IMR-90 (cell line): ENCODE results near the gene BNIP3. TPM values are rescaled to one million over a fixed set of nuclear protein-coding genes. Genes with fewer than 3 reads are reported as not detected.

Source experiments
- ATAC-seq: fragments of 200-7000 bp; cut with Tn5 transposase; 2 replicates; pipeline ENCODE4 v1.9.1; 2020; ENCODE audit warnings: low read depth, mild to moderate bottlenecking, moderate library complexity
- BruUV-seq: library from RNA; stranded (reverse); fragments of 400-500 nt; replicated peaks from 2 replicates; lab custom pipeline; 2021; lab: Mats Ljungman, UMichigan
- CTCF ChIA-PET: fragments of 300-600 bp; formaldehyde crosslinking; extraction: SDS; loops from one replicate; lab custom pipeline; 2021; ENCODE audit warnings: antibody characterized with exemption; lab: Yijun Ruan, JAX
- POLR2A ChIA-PET: fragments of 300-600 bp; sonication (Branson Sonifier 250); formaldehyde crosslinking; loops from one replicate; lab custom pipeline; 2022; ENCODE audit warnings: antibody characterized with exemption; ENCODE audit not compliant: unreplicated experiment; lab: Charles Lee
- DNase-seq: peaks from one replicate; pipeline ENCODE4 v3.0.0; 2013
- H2AFZ ChIP-seq: replicated peaks from 2 replicates; pipeline ENCODE3; 2013; ENCODE audit warnings: low read length, mild to moderate bottlenecking; ENCODE audit not compliant: poor library complexity
- H2AK5ac ChIP-seq: 2 replicates; pipeline ENCODE4 v1.6.1; 2013; ENCODE audit warnings: low read depth, low read length, inconsistent platforms
- H2AK9ac ChIP-seq: replicated peaks from 2 replicates; pipeline ENCODE3; 2013; ENCODE audit warnings: mild to moderate bottlenecking, low read depth, low read length, moderate library complexity; ENCODE audit not compliant: poor library complexity
- H2BK120ac ChIP-seq: 2 replicates; pipeline ENCODE4 v1.6.1; 2013; ENCODE audit warnings: low read depth, low read length, inconsistent platforms
- H2BK15ac ChIP-seq: 3 replicates; pipeline ENCODE4 v1.6.1; 2013; ENCODE audit warnings: low read depth, low read length, inconsistent platforms
- H2BK20ac ChIP-seq: 2 replicates; pipeline ENCODE4 v1.6.1; 2013; ENCODE audit warnings: low read depth, mild to moderate bottlenecking, inconsistent platforms, low read length, moderate library complexity
- H2BK5ac ChIP-seq: 2 replicates; pipeline ENCODE4 v1.6.1; 2013; ENCODE audit warnings: mild to moderate bottlenecking, low read depth, low read length, inconsistent platforms; ENCODE audit not compliant: poor library complexity, severe bottlenecking
- H3K14ac ChIP-seq: replicated peaks from 2 replicates; pipeline ENCODE4 v1.6.1; 2013; ENCODE audit warnings: low read depth, low read length, inconsistent platforms
- H3K18ac ChIP-seq: 2 replicates; pipeline ENCODE4 v1.6.1; 2013; ENCODE audit warnings: low read depth, low read length, control low read depth
- H3K23ac ChIP-seq: 2 replicates; pipeline ENCODE4 v1.6.1; 2013; ENCODE audit warnings: low read depth, low read length, inconsistent platforms
- H3K27ac ChIP-seq: 2 replicates; pipeline ENCODE4 v1.5.1; 2013; ENCODE audit warnings: mild to moderate bottlenecking, control low read depth, low read length; ENCODE audit not compliant: insufficient read depth
- H3K27me3 ChIP-seq: 2 replicates; pipeline ENCODE4 v1.6.1; 2013; ENCODE audit warnings: low read length; ENCODE audit not compliant: control insufficient read depth, insufficient read depth
- H3K36me3 ChIP-seq: 2 replicates; pipeline ENCODE4 v1.6.1; 2013; ENCODE audit warnings: low read length, mixed read lengths; ENCODE audit not compliant: control insufficient read depth, insufficient read depth
- H3K4ac ChIP-seq: 2 replicates; pipeline ENCODE4 v1.6.1; 2013; ENCODE audit warnings: low read depth, low read length, inconsistent platforms
- H3K4me1 ChIP-seq: 2 replicates; pipeline ENCODE4 v1.6.1; 2013; ENCODE audit warnings: low read length, mixed read lengths; ENCODE audit not compliant: control insufficient read depth, insufficient read depth
- H3K4me2 ChIP-seq: 2 replicates; pipeline ENCODE4 v1.6.1; 2013; ENCODE audit warnings: low read depth, mild to moderate bottlenecking, control low read depth, low read length, moderate library complexity
- H3K4me3 ChIP-seq: 2 replicates; pipeline ENCODE4 v1.5.1; 2013; ENCODE audit warnings: low read depth, mild to moderate bottlenecking, control low read depth, low read length, moderate library complexity; ENCODE audit not compliant: insufficient read depth
- H3K56ac ChIP-seq: 2 replicates; pipeline ENCODE4 v1.6.1; 2013; ENCODE audit warnings: low read length, inconsistent platforms; ENCODE audit not compliant: insufficient read depth; ENCODE audit errors: extremely low read depth
- H3K79me1 ChIP-seq, 2 experiments: 2 replicates each; pipeline ENCODE4 v1.6.1; 2013; ENCODE audit warnings: low read length in 2 of 2, inconsistent platforms in 1 of 2, low read depth in 1 of 2
- H3K9ac ChIP-seq: 2 replicates; pipeline ENCODE4 v1.6.1; 2013; ENCODE audit warnings: low read depth, low read length, control low read depth
- H3K9me1 ChIP-seq: 2 replicates; pipeline ENCODE4 v1.6.1; 2013; ENCODE audit warnings: low read length, inconsistent platforms; ENCODE audit not compliant: insufficient read depth
- H3K9me3 ChIP-seq: 2 replicates; pipeline ENCODE4 v1.6.1; 2013; ENCODE audit warnings: low read length; ENCODE audit not compliant: control insufficient read depth, insufficient read depth
- H4K20me1 ChIP-seq: 2 replicates; pipeline ENCODE4 v1.6.1; 2013; ENCODE audit warnings: low read length, inconsistent platforms; ENCODE audit not compliant: insufficient read depth
- H4K5ac ChIP-seq: 2 replicates; pipeline ENCODE4 v1.6.1; 2013; ENCODE audit warnings: mild to moderate bottlenecking, low read depth, low read length, control low read depth
- H4K8ac ChIP-seq, 2 experiments: 2 replicates each; pipeline ENCODE4 v1.6.1; 2013; ENCODE audit warnings: low read depth in 2 of 2, low read length in 2 of 2, control low read depth in 1 of 2, inconsistent platforms in 1 of 2
- H4K91ac ChIP-seq: 2 replicates; pipeline ENCODE4 v1.6.1; 2013; ENCODE audit warnings: low read depth, low read length, inconsistent platforms; ENCODE audit not compliant: insufficient read depth
- CEBPB ChIP-seq: IDR thresholded peaks from 2 replicates; pipeline ENCODE4 v1.6.1; 2012; ENCODE audit warnings: low read depth, low read length, improper control_type of control experiment
- ELK1 ChIP-seq: fragments of 150-350 bp; IDR thresholded peaks from 2 replicates; pipeline ENCODE4 v1.6.1; 2016; ENCODE audit warnings: low read depth, mild to moderate bottlenecking, low read length, moderate library complexity, borderline replicate concordance
- MAFK ChIP-seq: IDR thresholded peaks from 2 replicates; pipeline ENCODE4 v1.6.1; 2012; ENCODE audit warnings: low read depth, low read length, improper control_type of control experiment
- NFE2L2 ChIP-seq: fragments of 150-350 bp; IDR thresholded peaks from 2 replicates; pipeline ENCODE4 v1.6.1; 2016; ENCODE audit warnings: low read depth, mild to moderate bottlenecking, low read length
- SMC3 ChIP-seq: fragments of 150-350 bp; IDR thresholded peaks from 2 replicates; pipeline ENCODE4 v1.6.1; 2016; ENCODE audit warnings: low read depth, mild to moderate bottlenecking, antibody characterized with exemption, low read length, moderate library complexity
- WGBS, 2 experiments: methylation state at CpG; one replicate each; pipeline versions ENCODE4 v1.1.5 to v1.1.7; 2013; ENCODE audit warnings: missing lambda C conversion rate in 2 of 2; ENCODE audit not compliant: insufficient read length in 1 of 2; ENCODE audit errors: extremely low coverage in 2 of 2; 5-methylcytosine and 5-hydroxymethylcytosine counted together
- dilution Hi-C: fragments of 300-500 bp; cut with HindIII; formaldehyde crosslinking; loops from one replicate; pipeline ENCODE4 v1.14.3; 2018; ENCODE audit warnings: low sequenced_read_pairs; ENCODE audit not compliant: unreplicated experiment
- in situ Hi-C: fragments of 300-500 bp; cut with MboI; formaldehyde crosslinking; loops from 3 replicates; pipeline ENCODE4 v1.14.3; 2019; ENCODE audit warnings: low sequenced_read_pairs, inconsistent platforms, mixed read lengths
- intact Hi-C: fragments of 100-400 bp; cut with micrococcal nuclease; formaldehyde crosslinking; loops from 2 replicates; pipeline ENCODE4 v1.10.0; 2022
- polyA plus RNA-seq, 3 experiments: library from polyadenylated mRNA; depleted of rRNA; stranded (reverse); fragments of >200 nt; gene quantifications; 2 replicates each; pipeline ENCODE4 v1.2.3, GENCODE V29; 2012; ENCODE audit warnings: low replicate concordance in 1 of 3
- total RNA-seq: library from RNA; depleted of rRNA; stranded (reverse); fragments of >200 nt; gene quantifications from 2 replicates; pipeline ENCODE4 v1.2.3, GENCODE V29; 2012

BNIP3 gene
- total and polyA plus RNA-seq, 2 of the 4 experiments (the other 2 are of a cell fraction), result 134 to 211 TPM

DNA sequence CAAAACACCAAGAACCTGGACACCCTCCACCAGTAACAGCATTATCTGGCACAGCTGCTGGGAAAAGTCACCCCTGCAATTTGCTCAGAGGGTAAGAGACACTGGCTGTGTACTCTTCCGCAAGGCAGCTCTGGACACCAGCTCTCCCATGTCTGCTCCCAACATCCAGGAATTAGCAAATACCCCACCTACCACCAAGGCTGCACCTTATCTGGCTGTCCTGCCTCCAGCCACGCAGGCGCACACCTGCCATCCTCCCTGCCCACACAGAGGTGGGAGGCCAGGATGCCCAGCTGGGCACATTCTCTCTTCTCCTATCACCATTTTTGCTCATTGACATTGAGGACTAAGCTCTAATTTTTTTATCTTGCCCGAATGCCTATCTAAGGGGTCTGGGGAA, 20.3 kb upstream of the BNIP3 start:
- Histone ChIP-seq H3K27ac (no peak overlapping the region), H4K91ac (no peak overlapping the region), H2BK5ac (no peak overlapping the region), H2BK120ac (no peak overlapping the region), H3K56ac (no peak overlapping the region), H3K79me1 (no peaks in the 10 kb centered on the region), H3K36me3 (no peaks in the 10 kb centered on the region), H4K5ac (no peak overlapping the region), H3K27me3 (peaks cover 18% of the 10 kb centered on the region), H2AFZ (no peak overlapping the region), H3K18ac (no peak overlapping the region), H2AK5ac (no peak overlapping the region), H3K4me1 (peaks cover 8% of the 10 kb centered on the region), H3K14ac (no peak overlapping the region), H2AK9ac (no peak overlapping the region), H3K4me2 (no peak overlapping the region), H3K4me3 (no peak overlapping the region), H2BK20ac (no peak overlapping the region), H3K9me1 (peaks cover 4% of the 10 kb centered on the region; the same call in 1 of the 2 replicates), H3K9ac (no peak overlapping the region), H2BK15ac (no peak overlapping the region), H4K8ac (no peak overlapping the region), H3K4ac (no peak overlapping the region), H3K23ac (no peak overlapping the region), H4K20me1 (no peaks in the 10 kb centered on the region), H3K9me3 (peaks cover 9% of the 10 kb centered on the region)
- WGBS, 2 experiments, result no CpG with 5 or more reads among the region's 4 CpGs
- TF ChIP-seq ELK1, result no peak
- TF ChIP-seq CEBPB, result no peak
- no peak for TF ChIP-seq SMC3
- TF ChIP-seq NFE2L2, result no peak
- TF ChIP-seq MAFK, result no peak
- dilution Hi-C loops (no loop called here), in situ Hi-C loops (loop anchor here (25.0 kb wide), 1 partner anchor 1815 kb away; no protein-coding TSS in a partner anchor), intact Hi-C loops (no loop called here)
- DNase-seq (no peak), ATAC-seq (no peak)
- CTCF ChIA-PET, result no interaction called here
- no TSS peak for BruUV-seq
- POLR2A ChIA-PET, result interaction anchor here (0.5 kb wide), 1 partner anchor 374 kb away, joined by 3 read pairs; no protein-coding TSS in a partner anchor
